Gastroesophageal sphincter (tissue), 3 donors: Measurements from ENCODE around the gene HIF1A.

Experiments
- EP300 ChIP-seq: sonication (generic); formaldehyde crosslinking; IDR thresholded peaks from one replicate; pipeline ENCODE4 v1.6.1; 2017; ENCODE audit warnings: antibody characterized with exemption, mild to moderate bottlenecking
- TF ChIP-seq, protein P1 (sequence below), 4 experiments: fragments of 200-600 bp in 2 of 4; fragments of 450-650 bp in 2 of 4; sonication (generic) in 1 of 4; IDR thresholded peaks; one replicate each; pipeline ENCODE4 v1.5.1; 2017 to 2019; ENCODE audit warnings: antibody characterized with exemption in 4 of 4, mild to moderate bottlenecking in 2 of 4, moderate library complexity in 2 of 4

DNA sequence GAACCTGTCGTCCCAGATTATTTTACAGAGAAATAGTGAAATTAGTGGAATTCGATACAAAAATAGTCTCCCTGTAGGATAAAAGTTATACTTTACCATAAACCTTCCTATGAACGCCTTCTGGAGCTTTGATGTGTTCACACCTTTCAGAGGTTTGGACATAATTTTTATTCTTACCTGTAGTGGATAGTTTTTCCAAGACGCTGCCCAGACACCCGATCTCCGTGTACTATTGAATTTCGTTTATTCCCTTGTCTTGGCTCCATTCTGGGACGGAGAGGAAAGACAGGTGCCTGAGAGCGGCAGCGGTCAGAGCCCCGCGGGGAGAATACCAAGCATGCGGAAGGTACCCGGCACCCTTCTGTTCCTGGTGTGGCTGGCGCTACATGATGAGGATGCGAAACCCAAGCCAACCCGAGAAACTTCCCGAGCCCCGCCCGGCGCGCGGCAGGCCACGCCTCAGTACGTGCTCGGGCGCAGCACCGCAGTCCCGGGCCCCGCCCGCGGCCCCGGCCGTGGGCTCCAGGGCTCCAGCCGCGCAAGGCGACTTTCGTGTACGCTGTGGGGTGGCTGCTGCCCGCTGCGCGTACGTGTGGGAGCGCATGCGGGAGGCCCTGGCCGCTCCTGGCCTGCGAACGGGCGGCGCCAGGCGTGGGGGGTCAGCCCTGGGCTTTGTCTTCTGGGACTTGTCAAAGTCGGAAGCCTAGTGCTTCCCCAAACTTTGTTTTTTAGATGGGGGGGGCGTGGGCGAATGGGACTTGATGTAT lies 55.6 kb downstream of the HIF1A start:
- no peak for TF ChIP-seq EP300
- TF ChIP-seq, protein P1, sequence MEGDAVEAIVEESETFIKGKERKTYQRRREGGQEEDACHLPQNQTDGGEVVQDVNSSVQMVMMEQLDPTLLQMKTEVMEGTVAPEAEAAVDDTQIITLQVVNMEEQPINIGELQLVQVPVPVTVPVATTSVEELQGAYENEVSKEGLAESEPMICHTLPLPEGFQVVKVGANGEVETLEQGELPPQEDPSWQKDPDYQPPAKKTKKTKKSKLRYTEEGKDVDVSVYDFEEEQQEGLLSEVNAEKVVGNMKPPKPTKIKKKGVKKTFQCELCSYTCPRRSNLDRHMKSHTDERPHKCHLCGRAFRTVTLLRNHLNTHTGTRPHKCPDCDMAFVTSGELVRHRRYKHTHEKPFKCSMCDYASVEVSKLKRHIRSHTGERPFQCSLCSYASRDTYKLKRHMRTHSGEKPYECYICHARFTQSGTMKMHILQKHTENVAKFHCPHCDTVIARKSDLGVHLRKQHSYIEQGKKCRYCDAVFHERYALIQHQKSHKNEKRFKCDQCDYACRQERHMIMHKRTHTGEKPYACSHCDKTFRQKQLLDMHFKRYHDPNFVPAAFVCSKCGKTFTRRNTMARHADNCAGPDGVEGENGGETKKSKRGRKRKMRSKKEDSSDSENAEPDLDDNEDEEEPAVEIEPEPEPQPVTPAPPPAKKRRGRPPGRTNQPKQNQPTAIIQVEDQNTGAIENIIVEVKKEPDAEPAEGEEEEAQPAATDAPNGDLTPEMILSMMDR (IDR thresholded peaks at IDR 0.05): no peak
